ENCODE data around the gene JPH2. TPM values are rescaled to one million over a fixed set of nuclear protein-coding genes. Genes with fewer than 3 reads are reported as not detected.

The JPH2 gene
- total RNA-seq, 1 donor from 2014 or later: 0.13 TPM

DNA sequence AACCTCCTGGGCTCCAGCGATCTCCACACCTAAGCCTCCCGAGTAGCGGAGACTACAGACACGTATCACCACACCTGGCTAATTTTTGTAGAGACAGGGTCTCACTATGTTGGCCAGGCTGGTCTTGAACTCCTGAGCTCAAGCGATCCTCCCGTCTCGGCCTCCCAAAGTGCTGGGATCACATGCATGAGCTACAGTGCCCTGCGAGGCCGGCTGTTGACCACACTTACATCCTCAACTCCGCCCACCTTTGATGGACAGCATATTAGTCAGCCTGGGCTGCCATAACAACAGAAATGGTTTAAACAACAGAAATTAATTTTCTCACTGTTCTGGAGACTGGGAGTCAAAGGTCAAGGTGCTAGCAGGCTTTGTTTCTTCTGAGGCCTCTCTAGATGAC, 107.7 kb downstream of the JPH2 start:
- DNase-seq (ENCODE audit: low read depth in 2 of 2): peak in 1 of 2 donors; percentile 30

GRCh38 chr20:44075950-44076232, 111.1 kb downstream of the JPH2 start:
- no peak for DNase-seq (ENCODE audit: low read depth in 2 of 2)

GRCh38 chr20:44075191-44075949, 111.6 kb downstream of the JPH2 start:
- no peak for DNase-seq (ENCODE audit: low read depth in 2 of 2)

GRCh38 chr20:44074252-44075151, 112.5 kb downstream of the JPH2 start:
- peak in 1 of 2 donors; percentile 17 for DNase-seq (ENCODE audit: low read depth in 2 of 2)

GRCh38 chr20:44073675-44074071, 113.3 kb downstream of the JPH2 start:
- no peak for DNase-seq (ENCODE audit: low read depth in 2 of 2)

DNA sequence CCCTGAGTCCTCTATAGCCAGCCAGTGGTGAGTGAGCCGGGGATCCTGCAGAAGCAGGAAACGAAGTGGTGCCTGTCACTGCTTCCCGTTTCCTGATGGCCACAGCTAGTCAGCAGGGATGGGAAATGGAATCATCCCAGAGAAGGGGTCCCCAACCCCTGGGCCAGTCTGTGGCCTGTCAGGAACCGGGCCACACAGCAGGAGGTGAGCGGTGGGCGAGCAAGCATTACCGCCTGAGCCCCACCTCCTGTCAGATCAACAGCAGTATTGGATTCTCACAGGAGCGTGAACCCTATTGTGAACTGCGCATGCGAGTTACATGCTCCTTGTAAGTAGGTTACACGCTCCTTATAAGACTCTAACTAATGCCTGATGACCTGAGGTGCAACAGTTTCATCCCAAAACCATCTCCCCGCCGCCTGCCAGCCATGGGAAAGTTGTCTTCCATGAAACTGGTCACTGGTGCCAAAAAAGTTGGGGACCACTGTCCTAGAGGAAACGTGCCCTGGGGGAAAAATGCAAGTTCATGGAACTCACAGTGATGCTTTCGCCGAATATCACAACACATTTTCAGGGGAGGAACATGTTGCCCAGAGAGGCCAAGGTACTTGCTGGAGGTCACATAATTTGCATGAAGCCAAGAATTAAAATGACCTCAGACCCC, 113.8 kb downstream of the JPH2 start:
- DNase-seq (ENCODE audit: low read depth in 2 of 2): peak in 1 of 2 donors; percentile 27

GRCh38 chr20:44072384-44072783, 114.6 kb downstream of the JPH2 start:
- DNase-seq (ENCODE audit: low read depth in 2 of 2): no peak

- DNase-seq (ENCODE audit: low read depth in 2 of 2): no peak
These were observed 115.4 kb downstream of the JPH2 start for GRCh38 chr20:44071526-44072111.

DNA sequence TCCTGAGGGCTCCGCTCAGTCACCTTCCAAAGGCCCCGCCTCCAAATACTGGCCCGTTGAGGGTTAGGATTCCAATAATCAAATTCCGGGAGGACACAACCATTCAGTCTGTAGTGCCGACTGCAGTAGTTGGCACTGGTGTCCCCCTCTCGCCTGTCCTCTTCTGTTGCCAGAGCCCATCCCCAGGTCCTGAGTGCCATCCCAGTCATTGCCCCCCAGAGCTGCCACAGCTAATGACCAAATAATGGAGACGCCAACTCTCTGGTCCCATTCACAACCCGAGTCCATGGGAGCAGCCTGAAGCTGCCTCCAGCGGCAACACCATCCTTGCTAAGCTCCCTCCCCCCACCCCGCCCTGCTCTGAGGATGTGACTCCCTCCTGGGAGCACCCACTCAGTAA, 115.9 kb downstream of the JPH2 start:
- DNase-seq (ENCODE audit: low read depth in 2 of 2): no peak

DNA sequence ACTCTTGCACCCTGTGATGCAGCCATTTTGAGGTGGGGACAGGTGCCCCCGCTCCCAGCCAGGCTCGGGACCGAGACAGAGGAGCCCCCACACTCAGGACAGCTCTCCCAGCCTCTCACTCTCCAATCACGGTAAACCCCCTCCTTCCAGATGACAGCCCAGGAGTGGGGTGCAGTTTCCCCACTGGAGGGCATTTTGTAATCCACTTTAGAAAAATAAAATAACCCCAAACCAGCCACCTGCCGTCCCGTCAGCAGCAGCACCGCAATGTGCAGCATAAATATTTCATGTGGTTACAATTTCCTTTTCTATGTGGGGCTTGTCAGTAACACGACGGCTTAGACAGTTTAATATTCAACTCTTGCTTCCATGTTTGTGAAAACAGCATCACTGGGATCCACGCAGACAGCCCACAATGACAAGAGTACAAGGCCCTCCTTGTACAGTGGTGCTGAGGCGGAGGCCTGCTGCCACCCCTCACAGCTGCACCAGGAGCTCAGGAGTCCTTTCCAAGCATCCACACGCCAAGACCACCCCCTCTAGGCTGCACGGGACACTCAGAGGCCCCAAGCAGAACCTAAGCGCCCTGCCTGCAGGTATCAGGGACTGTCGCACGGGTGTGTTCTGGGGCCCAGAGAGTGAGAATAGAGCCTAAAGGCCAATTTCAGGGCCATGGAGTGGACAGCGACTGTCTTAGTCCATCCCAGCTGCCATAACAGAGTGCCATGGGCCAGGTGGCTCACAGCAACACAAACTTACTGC, 116.7 kb downstream of the JPH2 start:
- DNase-seq (ENCODE audit: low read depth in 2 of 2): no peak

GRCh38 chr20:44069203-44070011, 117.6 kb downstream of the JPH2 start:
- no peak for DNase-seq (ENCODE audit: low read depth in 2 of 2)

DNA sequence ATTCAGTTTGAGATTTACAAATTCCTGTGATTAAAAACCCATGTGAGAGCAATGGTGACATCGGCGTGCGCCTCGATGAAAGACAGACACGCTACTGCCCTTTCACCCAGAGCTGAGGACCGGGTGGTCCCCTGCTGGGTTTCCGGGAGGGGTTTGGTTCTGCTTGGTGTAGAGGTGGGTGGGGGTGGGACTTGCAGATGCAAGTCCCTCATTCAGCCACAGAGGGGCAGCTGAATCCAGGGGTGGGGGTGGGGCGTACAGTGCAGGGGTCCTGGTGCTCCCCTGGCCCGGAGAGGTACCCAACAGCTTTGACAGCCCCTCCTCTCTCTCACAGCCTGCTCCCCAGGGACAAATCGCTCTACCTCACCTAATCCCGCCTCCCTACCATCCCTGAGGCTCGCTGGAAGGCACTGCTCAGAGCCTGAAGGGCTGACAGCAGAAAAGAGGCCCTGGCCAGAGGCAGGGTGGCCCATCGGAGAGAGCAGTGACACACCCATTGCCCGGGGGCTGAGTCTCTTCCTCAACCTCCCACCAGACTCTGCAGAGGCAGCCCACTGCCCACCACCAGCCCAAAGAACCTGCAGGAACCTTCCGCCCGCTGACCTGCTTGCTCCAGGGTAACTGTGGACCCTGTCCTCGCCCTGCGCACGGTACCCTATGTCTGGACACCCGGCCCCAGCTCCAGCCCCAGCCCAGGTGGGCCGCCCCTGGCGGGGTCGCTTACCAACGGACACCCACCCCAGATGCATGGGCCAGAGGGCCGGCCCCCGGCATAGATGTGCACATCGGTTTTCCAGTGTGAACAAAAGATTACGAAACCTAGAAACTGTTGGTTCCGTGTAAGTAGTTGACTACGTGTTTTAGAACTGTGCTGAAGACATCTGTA, 118.4 kb downstream of the JPH2 start:
- no peak for DNase-seq (ENCODE audit: low read depth in 2 of 2)

DNA sequence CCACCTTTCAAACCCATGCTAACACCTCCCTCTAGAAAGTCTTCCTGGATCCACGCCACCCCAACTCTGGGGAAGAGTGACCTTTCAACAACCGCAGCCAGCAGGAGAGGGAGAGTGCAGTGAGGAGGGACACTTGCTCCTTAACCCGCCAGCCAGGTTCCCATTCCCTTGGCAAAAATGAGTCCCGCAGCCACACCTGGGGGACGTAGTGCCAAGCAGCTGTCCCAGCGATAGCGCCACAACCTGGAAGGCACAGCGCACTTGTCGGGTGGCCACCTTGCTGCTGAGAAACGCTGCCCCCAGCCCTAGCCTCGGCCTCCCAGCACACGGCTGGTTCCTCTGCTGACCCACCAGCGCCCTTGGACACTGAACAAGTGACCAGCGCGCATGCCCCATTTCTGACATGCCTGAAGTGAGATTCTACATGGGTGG, 119.3 kb downstream of the JPH2 start:
- no peak for DNase-seq (ENCODE audit: low read depth in 2 of 2)

- no peak for DNase-seq (ENCODE audit: low read depth in 2 of 2)
These were observed 120.1 kb downstream of the JPH2 start for GRCh38 chr20:44066645-44067606.

DNA sequence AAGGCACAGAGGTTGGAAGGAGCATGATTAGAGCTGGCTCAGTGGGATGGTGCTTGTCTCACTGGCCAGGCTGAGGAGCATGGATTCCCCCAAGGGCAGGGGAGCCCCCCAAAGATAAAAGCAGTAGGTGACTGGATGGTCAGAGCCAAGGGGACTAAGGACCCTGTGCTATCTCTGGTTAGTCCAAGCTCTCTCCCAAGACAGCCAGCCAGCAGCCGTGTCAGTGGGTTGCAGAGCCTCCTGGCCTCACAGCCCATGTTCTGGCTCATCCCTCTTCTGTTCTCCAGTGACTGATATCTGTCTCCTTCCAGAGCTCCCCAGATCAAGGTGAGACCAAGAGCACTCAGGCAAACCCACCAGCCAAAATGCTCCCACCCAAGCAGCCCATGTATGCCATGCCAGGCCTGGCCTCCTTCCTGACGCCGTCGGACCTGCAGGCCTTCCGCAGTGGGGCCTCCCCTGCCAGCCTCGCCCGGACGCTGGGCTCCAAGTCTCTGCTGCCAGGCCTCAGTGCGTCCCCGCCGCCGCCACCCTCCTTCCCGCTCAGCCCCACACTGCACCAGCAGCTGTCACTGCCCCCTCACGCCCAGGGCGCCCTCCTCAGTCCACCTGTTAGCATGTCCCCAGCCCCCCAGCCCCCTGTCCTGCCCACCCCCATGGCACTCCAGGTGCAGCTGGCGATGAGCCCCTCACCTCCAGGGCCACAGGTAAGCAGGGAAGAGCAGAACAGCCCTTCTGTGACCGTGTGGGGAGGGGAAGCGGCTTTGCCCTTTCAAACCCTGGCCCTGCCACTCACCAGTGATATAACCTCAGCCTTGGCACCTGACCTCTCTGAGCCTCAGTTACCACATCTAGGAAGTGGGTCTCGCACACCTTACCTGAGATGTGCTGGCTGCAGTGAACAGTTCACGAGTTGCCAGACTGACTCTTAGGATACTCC, 121.3 kb downstream of the JPH2 start:
- DNase-seq (ENCODE audit: low read depth in 2 of 2): no peak

DNA sequence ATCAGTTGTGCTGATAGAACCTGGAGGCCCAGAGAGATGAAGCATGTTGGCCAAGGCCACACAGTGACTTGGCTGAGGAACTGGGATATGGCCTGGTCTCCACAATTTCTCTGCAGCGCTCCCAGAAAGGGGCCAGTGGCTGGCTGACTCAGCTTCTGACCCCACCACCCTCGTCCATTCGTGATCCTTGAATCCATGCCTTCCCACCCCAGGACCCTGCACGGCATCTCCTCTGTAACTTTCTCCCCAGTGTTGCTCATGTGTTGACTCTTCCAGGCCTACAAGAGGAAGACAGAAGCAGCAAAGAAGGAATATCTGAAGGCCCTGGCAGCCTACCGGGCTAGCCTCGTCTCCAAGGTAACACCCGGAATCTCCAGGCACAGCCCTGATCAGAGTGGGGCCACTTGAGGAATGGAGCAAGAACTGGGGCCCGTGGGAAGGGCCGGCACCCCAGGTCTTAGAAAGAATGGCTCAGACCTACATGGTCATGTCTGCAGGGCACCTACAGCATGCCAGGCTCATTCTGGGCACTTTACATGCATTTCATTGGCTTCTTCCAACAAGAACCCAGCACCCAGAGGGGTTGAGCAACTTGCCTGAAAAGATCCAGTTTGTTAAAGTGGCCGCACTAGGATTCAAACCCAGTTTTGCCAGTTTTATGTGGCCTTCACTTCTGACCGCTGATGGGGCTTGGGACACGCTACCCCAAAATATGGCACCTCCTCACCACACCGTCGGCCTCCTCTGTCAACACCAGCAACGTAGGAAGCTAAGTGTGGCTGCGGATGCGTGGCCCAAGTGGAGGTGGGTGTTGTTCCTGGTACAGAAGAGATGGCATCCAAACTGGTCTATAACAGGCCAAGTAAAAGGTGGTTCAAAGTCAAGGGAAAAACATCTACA, 122.2 kb downstream of the JPH2 start:
- no peak for DNase-seq (ENCODE audit: low read depth in 2 of 2)

Measured in dermis microvascular lymphatic vessel endothelial cell (primary cell).